HepG2 (cell line): ENCODE data around the gene MAN2B2. TPM values are rescaled to one million over a fixed set of nuclear protein-coding genes. Genes with fewer than 3 reads are reported as not detected.

Experiments
- AHR ChIP-seq: IDR thresholded peaks from 2 replicates; pipeline ENCODE4 v1.6.1; 2018; ENCODE audit warnings: missing genetic modification reagents, missing compliant biosample characterization
- BHLHE40 ChIP-seq: IDR thresholded peaks from 2 replicates; pipeline ENCODE4 v1.6.1; 2011; ENCODE audit warnings: low read length, improper control_type of control experiment
- ETV6 ChIP-seq: sonication (generic); formaldehyde crosslinking; conservative IDR thresholded peaks from 2 replicates; pipeline ENCODE4 v1.4.0; 2020; ENCODE audit warnings: missing genetic modification reagents
- HOXD1 ChIP-seq: sonication (generic); formaldehyde crosslinking; IDR thresholded peaks from 2 replicates; pipeline ENCODE4 v1.5.0; 2020; ENCODE audit warnings: missing genetic modification reagents
- JUNB ChIP-seq: sonication (generic); formaldehyde crosslinking; IDR thresholded peaks from 2 replicates; pipeline ENCODE4 v1.8.0; 2022; ENCODE audit warnings: missing genetic modification reagents, mild to moderate bottlenecking, borderline replicate concordance
- MIER2 ChIP-seq: IDR thresholded peaks from 2 replicates; pipeline ENCODE4 v1.6.1; 2016; ENCODE audit warnings: missing biosample characterization, missing genetic modification reagents
- NR3C1 ChIP-seq: sonication (generic); formaldehyde crosslinking; IDR thresholded peaks from 2 replicates; pipeline ENCODE4 v1.4.0; 2020; ENCODE audit warnings: missing genetic modification reagents
- RXRA ChIP-seq: sonication (generic); formaldehyde crosslinking; IDR thresholded peaks from 2 replicates; pipeline ENCODE4 v1.5.1; 2020; ENCODE audit warnings: missing genetic modification reagents
- RXRB ChIP-seq: IDR thresholded peaks from 2 replicates; pipeline ENCODE4 v1.6.1; 2016; ENCODE audit warnings: borderline replicate concordance, missing genetic modification reagents, missing compliant biosample characterization
- STAG1 ChIP-seq: sonication (generic); formaldehyde crosslinking; IDR thresholded peaks from 2 replicates; pipeline ENCODE4 v1.4.0; 2020; ENCODE audit warnings: missing genetic modification reagents
- TCF7L2 ChIP-seq: IDR thresholded peaks from 2 replicates; pipeline ENCODE4 v1.6.1; 2011; ENCODE audit warnings: mild to moderate bottlenecking, low read depth, low read length, moderate library complexity
- TEAD2 ChIP-seq: sonication (generic); formaldehyde crosslinking; IDR thresholded peaks from 2 replicates; pipeline ENCODE4 v1.9.0; 2021; ENCODE audit warnings: missing genetic modification reagents
- TEF ChIP-seq: sonication (generic); formaldehyde crosslinking; IDR thresholded peaks from 2 replicates; pipeline ENCODE4 v1.5.0; 2020; ENCODE audit warnings: missing genetic modification reagents
- ZBTB1 ChIP-seq: sonication (generic); formaldehyde crosslinking; IDR thresholded peaks from 2 replicates; pipeline ENCODE4 v1.4.0; 2020; ENCODE audit warnings: missing genetic modification reagents, borderline replicate concordance
- ZFY ChIP-seq: sonication (generic); formaldehyde crosslinking; IDR thresholded peaks from 2 replicates; pipeline ENCODE4 v1.4.0; 2020; ENCODE audit warnings: missing genetic modification reagents
- ZGPAT ChIP-seq: IDR thresholded peaks from 2 replicates; pipeline ENCODE4 v1.6.1; 2016; ENCODE audit warnings: mild to moderate bottlenecking
- ZNF18 ChIP-seq: sonication (generic); formaldehyde crosslinking; IDR thresholded peaks from 2 replicates; pipeline ENCODE4 v1.8.0; 2022; ENCODE audit warnings: mild to moderate bottlenecking, missing genetic modification reagents; ENCODE audit not compliant: insufficient replicate concordance
- ZNF333 ChIP-seq: sonication (generic); formaldehyde crosslinking; IDR thresholded peaks from 2 replicates; pipeline ENCODE4 v1.4.0; 2020; ENCODE audit warnings: mild to moderate bottlenecking, missing genetic modification reagents, borderline replicate concordance
- ZSCAN9 ChIP-seq: IDR thresholded peaks from 2 replicates; pipeline ENCODE4 v1.6.1; 2016; ENCODE audit warnings: borderline replicate concordance
- polyA plus RNA-seq, 8 experiments: library from polyadenylated mRNA; depleted of rRNA in 3 of 8; stranded (reverse) in 7 of 8; unstranded in 1 of 8; fragments of >200 nt; fragmentation: Illumina TruSeq in 4 of 8; extraction: Trizol in 4 of 8; gene quantifications; 2 replicates each; pipeline versions ENCODE4 v1.2.1 to v1.2.3, GENCODE V29; 2011 to 2016; ENCODE audit warnings: low read depth in 4 of 8, missing spikeins in 1 of 8, mixed read lengths in 1 of 8; ENCODE audit not compliant: insufficient read depth in 1 of 8
- total RNA-seq, 5 experiments: library from RNA; depleted of rRNA; stranded (reverse); fragments of >200 nt; fragmentation: Illumina TruSeq; extraction: Trizol; gene quantifications; 2 replicates each; pipeline ENCODE4 v1.2.3, GENCODE V29; 2016; ENCODE audit warnings: low read depth in 1 of 5
- TF ChIP-seq, protein P1 (sequence below): IDR thresholded peaks from 2 replicates; pipeline ENCODE4 v1.6.1; 2016; ENCODE audit warnings: low read depth, missing genetic modification reagents, missing compliant biosample characterization
- TF ChIP-seq, protein P2 (sequence below): sonication (generic); formaldehyde crosslinking; IDR thresholded peaks from 2 replicates; pipeline ENCODE4 v1.4.0; 2020; ENCODE audit warnings: missing genetic modification reagents, borderline replicate concordance

The MAN2B2 gene
- total and polyA plus RNA-seq, 2 of the 13 experiments (the other 11 are each of a cell fraction or from before 2014, with no cell fraction given) = 4.8 to 5.4 TPM

GRCh38 chr4:6574747-6575502 lies at the start of gene MAN2B2 (continued):
- TF ChIP-seq, protein P1, sequence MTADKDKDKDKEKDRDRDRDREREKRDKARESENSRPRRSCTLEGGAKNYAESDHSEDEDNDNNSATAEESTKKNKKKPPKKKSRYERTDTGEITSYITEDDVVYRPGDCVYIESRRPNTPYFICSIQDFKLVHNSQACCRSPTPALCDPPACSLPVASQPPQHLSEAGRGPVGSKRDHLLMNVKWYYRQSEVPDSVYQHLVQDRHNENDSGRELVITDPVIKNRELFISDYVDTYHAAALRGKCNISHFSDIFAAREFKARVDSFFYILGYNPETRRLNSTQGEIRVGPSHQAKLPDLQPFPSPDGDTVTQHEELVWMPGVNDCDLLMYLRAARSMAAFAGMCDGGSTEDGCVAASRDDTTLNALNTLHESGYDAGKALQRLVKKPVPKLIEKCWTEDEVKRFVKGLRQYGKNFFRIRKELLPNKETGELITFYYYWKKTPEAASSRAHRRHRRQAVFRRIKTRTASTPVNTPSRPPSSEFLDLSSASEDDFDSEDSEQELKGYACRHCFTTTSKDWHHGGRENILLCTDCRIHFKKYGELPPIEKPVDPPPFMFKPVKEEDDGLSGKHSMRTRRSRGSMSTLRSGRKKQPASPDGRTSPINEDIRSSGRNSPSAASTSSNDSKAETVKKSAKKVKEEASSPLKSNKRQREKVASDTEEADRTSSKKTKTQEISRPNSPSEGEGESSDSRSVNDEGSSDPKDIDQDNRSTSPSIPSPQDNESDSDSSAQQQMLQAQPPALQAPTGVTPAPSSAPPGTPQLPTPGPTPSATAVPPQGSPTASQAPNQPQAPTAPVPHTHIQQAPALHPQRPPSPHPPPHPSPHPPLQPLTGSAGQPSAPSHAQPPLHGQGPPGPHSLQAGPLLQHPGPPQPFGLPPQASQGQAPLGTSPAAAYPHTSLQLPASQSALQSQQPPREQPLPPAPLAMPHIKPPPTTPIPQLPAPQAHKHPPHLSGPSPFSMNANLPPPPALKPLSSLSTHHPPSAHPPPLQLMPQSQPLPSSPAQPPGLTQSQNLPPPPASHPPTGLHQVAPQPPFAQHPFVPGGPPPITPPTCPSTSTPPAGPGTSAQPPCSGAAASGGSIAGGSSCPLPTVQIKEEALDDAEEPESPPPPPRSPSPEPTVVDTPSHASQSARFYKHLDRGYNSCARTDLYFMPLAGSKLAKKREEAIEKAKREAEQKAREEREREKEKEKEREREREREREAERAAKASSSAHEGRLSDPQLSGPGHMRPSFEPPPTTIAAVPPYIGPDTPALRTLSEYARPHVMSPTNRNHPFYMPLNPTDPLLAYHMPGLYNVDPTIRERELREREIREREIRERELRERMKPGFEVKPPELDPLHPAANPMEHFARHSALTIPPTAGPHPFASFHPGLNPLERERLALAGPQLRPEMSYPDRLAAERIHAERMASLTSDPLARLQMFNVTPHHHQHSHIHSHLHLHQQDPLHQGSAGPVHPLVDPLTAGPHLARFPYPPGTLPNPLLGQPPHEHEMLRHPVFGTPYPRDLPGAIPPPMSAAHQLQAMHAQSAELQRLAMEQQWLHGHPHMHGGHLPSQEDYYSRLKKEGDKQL (CRISPR knock-in tag) = no peak
- TF ChIP-seq TEF (no peak), ETV6 (no peak), ZGPAT (peak; percentile 41; the same call in 1 of the 2 replicates), TCF7L2 (no peak), BHLHE40 (no peak), MIER2 (CRISPR knock-in tag) (no peak), RXRB (CRISPR knock-in tag) (no peak), JUNB (CRISPR knock-in tag) (no peak), TEAD2 (CRISPR knock-in tag) (no peak), ZSCAN9 (no peak), STAG1 (CRISPR knock-in tag) (no peak), ZNF18 (CRISPR knock-in tag) (no peak), ZBTB1 (CRISPR knock-in tag) (no peak), ZFY (CRISPR knock-in tag) (peak; percentile 90), RXRA (no peak), NR3C1 (CRISPR knock-in tag) (no peak), ZNF333 (CRISPR knock-in tag) (no peak), HOXD1 (CRISPR knock-in tag) (no peak), AHR (CRISPR knock-in tag) (no peak)
- TF ChIP-seq, protein P2, sequence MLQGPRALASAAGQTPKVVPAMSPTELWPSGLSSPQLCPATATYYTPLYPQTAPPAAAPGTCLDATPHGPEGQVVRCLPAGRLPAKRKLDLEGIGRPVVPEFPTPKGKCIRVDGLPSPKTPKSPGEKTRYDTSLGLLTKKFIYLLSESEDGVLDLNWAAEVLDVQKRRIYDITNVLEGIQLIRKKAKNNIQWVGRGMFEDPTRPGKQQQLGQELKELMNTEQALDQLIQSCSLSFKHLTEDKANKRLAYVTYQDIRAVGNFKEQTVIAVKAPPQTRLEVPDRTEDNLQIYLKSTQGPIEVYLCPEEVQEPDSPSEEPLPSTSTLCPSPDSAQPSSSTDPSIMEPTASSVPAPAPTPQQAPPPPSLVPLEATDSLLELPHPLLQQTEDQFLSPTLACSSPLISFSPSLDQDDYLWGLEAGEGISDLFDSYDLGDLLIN (CRISPR knock-in tag) = no peak
